ENCODE data around the gene ACOT7.

The ACOT7 gene

DNA sequence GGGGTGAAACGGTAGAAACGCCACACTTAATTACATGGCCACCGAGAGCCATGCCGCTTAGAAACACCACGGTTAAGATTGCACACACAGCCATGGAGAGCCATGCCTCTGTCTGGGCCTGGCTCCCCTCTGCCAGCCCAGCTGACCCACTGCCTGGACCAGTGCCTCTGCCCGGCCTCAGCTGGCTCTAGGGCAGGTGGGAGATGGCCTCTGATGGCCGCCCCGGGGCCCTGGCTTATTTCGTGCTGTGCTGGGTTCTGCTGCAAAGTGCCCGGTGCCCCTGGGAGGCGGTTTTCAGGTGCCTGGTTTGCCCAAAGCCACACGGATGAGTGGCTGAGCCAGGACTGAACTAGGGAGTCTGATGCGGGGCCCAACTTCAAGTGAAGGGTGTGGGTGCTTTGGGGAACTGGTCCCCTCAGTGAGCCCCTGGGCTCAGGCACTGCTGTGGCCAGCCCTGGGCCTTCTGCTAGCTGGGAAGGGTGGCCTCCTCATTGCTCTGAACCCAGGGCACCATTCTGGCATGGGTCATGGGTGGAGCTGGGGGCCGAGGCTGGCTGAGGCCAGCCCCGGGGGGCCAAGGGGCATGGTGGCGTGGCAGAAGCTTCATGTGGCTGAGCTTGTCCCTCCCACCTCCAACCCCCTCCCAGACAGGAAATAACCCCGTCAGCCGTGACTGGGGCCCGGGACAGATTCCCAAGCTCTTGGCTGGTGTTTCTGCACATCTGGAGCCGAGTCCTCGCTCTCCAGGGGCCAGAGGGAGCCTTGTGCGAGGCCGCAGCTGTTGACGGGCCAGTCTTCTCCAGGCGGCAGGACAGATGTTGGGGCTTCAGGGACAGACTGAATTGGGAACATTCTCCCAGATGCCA is 130.8 kb downstream of the ACOT7 start:
- no peak for DNase-seq

DNA sequence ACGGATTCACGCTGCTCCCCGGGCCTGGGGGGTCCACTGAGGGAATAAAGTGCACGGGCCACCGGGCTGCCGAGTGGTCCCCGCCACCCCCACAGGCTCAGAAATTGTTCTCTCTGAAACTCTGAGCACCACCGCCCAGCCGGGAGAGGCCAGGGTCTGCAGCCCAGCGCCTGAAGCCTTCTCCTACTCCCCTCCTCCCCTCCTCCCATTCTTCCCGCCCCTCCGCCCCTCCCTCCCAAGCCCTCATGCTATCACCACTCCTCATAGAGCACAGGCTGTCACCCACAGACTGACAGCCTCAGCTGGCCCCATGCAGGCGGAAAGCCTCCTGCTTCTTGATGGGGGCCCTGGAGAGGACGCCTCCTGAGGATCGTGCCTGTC is 132.0 kb downstream of the ACOT7 start:
- no peak for DNase-seq

DNA sequence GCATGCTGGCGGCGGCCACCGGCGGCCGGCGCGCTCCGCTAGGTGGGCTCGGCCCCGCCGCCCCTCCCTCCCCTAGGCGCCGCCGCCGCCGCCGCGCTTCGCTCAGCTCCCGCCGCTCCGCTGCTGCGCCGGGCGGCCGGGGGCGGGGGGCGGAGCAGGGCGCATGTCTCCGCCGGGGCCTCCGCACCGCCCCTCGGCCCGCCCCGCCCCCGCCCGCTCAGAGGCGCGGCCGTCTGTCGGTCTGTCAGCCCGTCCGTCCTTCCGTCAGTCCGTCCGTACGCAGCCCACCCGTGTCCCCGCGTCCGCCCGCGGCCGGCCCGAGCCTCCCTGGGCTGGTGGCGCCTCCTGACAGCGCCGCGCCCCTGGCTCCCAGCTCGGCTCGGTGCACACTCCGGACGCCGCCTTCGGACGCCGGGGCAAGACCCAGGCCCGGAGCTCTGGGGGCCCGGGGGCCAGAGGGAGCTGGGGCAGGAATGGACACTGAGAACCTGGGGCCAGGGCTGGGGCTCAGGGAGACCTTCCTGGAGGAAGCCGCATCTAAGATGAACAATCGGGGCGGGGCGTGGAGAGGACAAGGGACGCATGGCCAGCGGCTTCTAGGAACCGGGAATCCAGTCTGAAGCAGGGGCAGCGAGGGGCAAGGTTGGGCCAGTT is 132.5 kb downstream of the ACOT7 start, which contains the start of gene GPR153:
Gene GPR153 (minus strand): TSS at position 138 of the 654 bp plus-strand sequence. CDS start 6,193 bp downstream, outside the sequence.
- peak; percentile 28 for DNase-seq

DNA sequence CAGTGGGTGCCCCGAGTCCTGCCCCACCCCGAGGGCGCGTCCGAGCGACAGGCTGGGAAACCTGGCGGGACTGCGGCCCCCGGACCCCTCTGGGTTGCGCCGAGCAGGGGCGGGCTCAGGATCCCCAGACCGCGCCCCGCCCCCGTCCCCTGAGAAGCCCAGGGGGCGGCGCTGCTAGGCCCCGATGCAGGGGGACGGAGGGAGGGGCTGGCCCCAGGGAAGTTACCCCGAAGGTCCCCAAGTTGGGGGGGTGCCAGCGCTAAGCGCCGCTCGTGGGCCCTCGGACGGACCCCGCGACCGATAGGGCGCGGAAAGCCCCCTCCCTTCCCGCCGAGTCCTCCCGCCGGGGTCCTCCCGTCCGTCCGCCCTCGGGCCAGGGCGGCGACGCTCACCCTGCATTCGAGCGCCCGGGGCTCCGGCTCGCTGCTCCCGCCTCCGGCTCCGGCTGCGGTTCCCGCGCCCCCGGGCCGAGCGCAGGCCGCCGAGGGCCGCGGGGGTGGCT is 133.1 kb downstream of the ACOT7 start:
- DNase-seq: no peak

DNA sequence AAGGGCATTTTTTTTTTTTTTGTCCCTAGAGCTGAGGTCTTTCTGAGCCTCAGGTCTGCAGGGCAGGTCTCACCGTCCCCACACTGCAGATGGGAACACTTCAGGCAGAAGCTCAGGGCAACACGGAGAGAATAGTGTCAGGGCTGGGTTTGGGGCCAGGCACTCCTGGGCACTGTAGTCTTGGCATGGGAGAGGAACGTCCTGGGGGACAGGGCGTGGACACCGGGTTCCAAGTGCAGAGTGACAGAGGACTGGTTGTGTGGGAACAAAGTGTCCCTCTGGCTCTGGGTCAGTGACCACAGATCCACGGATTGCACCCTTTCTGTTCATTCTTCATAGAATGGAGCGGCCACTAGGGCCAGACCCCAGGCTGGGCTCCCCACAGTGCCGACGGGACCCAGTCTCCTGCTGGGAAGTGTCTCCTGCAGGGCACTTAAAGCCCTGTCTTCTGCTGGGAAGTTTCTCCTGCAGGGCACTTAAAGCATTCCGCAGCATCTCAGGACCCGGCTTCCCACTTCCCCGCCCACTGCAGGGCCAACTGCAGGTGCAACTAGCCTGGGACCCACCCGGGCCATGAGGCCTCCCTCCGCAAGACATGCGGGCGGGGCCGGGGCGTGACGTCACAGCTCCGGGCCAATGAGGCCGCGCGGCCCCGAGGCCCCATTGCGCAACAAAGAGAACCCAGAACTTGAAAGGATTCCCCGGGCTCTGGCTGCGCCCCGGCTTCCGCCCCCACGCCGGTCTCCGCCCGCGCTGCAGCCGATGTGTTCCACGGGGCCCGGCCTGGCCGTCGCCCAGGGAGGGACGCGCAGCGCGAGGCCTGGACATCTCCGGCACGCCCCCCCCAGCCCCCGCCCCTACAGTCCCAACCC is 133.8 kb downstream of the ACOT7 start:
- DNase-seq: peak; percentile 69

DNA sequence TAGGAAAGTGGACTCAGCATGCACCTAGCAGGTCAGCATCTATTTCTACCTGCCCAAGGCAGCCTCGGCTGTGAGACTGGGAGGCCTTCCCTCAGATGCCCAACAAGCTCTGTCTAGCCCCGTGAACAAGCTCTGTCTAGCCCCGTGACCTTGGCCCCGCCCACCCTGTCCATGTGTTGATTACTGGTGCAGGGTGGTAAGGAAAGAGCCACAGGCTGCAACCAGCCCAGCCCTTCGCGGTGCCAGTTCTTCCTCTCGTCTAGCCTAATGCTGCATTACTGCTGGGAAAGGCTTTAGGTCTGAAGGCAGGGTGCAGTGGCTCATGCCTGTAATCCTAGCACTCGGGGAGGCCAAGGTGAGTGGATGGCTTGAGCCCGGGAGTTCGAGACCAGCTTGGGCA is 134.9 kb downstream of the ACOT7 start:
- DNase-seq: no peak

DNA sequence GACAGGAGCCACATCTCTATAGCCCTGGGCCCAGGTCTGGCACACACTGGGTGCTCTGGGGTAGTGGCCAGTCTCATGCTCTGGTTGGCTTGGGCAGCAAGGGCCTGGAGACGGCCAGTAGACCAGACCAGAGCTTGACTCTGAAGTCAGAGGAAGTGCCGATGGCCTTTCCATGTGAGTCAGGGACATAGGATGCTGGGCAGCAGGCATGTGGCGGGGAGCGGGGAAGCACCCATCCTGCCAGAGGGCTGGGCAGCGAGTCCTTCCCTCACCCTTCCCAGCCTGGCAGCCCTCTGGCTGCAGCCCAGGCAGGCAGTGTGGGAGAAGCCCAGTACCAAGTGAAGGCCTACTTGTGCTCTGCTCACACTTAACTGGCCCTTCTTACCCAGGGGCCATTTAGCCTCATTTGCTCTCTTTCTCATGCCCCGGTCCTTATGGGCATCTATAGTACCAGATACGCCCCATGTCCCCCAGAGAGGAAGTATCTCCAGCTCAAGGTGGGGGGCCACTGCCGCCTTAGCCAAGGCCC is 136.0 kb downstream of the ACOT7 start:
- DNase-seq: no peak

DNA sequence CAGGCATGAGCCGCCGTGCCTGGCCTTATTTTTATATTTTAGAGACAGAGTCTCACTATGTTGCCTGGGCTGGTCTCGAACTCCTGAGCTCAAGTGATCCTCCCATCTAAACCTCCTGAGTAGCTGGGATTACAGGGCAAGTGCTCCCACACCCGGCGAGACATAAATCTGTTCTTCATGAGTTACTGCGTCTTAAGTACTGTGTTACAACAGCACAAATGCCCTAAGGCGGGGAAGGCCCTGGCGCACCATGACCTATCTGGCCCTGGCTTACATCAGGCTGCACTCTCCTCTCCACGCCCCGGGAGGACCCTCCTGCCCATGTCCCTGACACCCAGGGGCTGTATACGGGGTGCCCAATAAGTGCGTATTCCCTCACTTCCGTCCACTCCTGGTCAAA is 136.9 kb downstream of the ACOT7 start:
- no peak for DNase-seq

DNA sequence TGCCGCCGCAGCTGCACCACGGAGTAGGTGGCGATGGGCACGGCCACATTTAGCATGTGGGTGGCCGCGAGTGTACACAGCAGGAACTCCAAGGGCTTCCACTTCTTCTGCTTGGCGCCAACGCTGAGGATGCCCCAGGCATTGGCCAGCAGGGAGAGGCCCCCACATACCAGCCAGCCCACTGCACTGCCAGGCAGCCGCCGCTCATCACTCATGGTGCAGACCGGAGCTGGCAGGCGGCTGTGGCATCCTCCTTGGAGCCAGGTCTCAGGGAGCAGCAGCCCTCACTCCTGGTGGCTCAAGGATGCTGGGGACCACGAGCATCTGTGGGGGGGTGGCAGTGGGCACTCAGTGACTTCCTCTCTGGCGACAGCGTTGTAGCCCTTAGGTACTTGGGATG is 138.9 kb downstream of the ACOT7 start:
- DNase-seq: no peak

DNA sequence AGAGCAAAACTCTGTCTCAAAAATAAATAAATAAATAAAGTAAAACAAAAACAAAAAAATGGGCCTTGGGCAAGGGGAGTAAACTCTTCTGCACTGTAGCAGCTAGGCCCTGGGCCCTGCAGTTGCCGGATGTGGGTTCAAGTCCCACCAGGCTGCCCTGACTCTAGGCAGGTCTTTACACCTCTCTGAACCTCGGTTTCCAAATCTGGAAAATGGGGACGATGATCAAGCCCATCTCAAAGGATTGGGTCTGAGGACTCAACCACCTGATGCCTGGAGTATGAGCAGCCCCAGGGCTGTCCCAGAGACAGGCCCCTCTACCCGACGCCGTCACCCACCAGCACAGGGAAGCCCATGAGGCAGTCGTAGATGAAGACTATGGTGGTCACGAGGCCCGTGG is 140.2 kb downstream of the ACOT7 start:
- no peak for DNase-seq

DNA sequence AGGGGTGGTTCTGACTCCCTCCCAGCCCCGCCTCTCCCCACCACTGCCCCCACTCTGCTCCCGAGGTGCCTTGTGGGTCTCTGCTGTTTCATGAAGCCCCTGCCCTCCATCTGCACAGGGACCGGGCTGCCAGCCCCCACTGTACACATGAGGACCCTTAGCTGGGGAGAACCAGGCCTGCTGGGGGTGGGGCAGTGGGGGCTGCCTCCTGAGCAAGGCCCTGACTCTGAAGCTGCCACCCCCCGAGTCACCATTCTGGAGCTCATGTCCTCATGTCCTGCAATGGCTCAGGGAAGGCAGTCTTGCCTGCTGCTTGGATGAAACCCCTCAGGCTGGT is 141.2 kb downstream of the ACOT7 start:
- DNase-seq: no peak

DNA sequence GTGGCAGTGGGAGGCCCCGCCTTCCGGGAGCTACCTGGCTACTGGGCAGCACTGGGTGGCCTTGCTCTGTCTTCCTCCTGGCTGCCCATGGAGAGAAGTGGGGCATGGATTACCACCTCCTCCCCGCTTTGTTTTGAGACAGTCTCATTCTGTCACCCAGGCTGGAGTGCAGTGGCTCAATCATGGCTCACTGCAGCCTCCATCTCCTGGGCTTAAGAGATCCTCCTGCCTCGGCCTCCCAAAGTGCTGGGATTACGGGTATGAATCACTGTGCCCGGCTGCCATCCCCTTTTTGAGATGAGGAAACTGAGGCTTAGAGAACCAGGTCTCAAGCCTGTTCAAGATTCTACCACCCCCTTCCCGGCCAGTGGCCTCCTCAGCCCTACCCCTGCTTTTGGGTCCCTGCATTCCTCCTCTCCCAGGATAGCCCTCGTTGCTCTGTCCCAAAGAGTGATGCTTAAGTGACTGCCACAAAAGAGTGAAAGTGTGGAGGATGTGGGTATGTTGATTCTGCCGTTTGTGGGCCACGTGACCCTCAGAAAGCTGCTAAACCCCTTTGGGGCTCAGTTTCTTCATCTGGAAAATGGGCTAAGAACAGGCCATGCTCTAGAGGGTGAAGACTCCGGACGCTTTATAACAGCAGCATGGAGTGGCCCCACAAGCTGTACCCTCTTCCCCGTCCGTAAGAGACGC is 141.7 kb downstream of the ACOT7 start:
- DNase-seq: no peak

DNA sequence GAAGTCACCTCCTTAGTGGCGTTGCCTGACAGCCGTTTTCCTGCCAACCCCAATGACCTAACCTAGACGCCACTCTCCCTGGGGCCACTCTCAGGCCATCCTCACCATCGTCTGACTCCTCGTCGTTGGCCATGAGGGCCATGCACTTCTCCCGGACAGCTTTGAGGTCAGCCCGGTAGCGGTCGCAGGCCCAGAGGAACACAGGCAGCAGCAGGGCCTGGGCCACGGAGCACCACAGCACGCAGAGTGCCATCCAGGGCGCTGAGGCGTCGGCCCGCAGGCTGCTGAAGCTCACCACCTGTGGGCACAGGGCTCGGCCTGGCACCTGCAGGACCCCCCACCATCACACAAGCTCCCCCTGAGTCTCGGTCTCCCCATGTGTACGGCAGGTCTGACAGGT is 142.3 kb downstream of the ACOT7 start:
- no peak for DNase-seq

DNA sequence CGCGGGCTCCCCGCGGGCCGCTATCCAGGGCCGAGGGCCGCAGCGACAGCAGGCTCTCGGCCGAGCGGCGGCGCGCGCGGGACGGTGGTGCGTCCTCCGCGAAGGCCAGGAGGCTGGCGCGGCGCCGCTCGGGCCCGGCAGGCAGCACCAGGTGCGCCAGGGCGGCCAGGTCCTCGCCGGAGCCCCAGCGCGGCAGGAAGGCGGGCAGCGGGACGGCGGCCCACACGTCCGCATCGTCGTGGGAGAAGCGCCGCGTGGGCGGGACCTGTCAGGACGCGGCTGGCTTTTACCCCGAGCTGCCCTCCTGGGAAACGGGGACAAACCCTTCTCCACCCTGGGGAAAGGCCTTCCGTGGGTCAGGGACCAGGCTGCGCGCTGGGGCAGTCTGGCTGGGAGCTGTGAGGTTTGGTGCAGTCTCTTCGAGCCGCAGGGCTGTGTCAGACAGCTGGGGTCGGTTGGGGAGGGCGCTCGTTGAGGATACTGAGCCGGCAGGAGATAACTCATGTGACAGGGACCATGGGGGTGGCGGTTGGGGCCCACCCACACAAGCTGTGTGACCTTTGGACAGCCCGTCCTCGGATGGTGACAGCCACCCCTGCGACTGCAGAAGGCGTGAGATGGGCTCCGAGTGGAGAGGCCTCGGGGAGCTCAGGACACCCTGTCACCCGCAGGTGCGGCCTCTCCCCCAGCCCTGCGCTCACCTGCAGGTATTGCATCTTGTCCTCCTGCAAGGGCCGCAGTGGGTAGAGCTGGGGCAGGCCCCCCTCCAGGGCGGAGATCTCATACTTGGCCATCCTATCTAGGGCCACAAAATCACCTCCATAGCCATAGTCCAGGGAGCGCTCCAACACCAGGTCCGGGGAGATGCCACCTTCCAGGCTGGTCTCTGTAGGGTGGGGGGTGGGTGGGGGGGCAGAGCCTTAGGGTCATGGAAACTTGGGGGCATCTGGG is 143.6 kb downstream of the ACOT7 start:
- no peak for DNase-seq

DNA sequence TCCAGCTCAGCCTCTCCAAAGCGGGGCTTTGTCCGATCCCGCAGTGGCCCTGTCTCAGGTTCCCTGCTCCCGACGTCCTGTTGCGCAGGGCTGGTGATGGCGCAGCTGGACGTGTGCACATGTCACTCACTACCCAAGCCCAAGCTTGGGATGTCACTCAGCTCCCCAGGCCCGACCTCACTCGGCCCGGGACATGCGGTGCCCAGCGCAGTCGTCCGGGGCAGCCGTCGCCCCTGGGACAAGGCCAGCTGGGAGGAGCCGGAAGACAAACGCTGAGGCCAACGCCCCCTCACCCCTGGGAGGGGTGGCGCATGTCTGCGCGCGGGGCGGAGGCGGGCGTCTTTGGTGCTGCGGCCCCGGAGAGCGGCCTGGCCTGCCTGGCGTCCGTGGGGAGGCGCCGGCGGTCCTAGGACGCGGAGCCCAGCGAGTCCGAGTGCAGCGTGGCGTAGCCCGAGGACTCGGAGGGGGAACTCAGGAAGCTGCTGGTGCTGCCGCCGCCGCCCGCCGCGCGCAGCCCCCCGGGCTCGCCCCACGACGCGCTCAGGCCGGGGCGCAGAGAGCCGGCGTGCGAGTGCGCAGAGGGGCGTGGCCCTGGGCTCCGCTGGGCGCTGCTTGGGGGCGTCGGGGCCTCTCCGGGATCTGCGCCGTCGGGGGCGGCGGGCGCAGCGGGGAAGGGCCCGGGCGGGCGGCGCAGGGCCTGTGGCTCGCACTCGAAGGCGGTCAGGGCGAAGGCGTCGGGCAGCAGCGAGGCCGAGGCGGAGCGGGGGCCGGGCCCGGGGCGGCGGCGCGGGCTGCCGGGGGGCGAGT is 144.4 kb downstream of the ACOT7 start:
- DNase-seq: no peak

DNA sequence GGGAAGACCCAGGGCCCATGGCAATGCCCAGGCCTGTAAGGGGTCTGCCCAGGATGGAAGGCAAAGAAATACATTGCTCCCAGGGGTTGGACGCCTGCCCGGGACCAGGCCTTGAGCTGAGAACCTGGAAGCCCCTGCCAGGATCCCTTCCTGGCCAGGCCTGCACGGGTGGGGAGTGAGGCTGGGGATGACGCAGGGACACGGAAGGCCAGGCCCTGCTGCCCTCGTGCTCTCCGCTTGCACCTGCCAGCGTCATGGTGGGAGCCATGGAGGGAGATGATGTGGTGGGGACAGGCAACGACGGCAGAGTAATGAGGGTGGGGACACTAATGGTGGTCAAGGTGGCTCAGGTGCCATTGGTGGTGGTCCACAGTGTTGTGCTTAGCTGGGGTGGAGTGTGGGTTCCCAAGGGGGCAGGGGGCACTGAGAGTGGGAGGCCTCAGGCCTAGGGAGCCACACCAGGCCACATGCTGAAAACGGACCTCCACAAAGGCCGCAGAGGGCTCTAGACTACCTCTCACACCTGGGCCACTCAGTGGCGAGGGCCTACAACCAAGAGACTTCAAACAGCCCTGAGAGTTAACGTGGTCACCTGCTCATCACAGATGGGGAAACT is 145.3 kb downstream of the ACOT7 start:
- no peak for DNase-seq

DNA sequence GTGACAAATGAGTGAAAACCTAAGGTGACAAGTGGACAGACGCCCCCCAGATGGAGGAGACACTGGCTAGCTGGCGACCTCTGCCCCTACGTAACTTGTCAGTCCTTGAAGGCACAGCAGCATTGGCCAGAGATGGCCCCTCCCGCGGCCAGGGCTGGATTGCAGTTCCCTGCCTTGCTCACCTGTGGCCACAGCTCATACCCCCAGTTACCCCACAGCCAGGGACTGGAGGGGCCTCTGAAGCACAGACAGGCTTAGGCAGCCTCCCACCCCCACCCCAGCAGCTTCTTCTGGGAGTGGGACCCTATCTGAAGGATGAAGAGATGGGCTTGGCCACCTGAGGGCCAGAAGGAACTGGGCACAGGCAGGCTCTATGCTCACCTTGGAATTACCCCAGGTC is 145.9 kb downstream of the ACOT7 start:
- DNase-seq: no peak

DNA sequence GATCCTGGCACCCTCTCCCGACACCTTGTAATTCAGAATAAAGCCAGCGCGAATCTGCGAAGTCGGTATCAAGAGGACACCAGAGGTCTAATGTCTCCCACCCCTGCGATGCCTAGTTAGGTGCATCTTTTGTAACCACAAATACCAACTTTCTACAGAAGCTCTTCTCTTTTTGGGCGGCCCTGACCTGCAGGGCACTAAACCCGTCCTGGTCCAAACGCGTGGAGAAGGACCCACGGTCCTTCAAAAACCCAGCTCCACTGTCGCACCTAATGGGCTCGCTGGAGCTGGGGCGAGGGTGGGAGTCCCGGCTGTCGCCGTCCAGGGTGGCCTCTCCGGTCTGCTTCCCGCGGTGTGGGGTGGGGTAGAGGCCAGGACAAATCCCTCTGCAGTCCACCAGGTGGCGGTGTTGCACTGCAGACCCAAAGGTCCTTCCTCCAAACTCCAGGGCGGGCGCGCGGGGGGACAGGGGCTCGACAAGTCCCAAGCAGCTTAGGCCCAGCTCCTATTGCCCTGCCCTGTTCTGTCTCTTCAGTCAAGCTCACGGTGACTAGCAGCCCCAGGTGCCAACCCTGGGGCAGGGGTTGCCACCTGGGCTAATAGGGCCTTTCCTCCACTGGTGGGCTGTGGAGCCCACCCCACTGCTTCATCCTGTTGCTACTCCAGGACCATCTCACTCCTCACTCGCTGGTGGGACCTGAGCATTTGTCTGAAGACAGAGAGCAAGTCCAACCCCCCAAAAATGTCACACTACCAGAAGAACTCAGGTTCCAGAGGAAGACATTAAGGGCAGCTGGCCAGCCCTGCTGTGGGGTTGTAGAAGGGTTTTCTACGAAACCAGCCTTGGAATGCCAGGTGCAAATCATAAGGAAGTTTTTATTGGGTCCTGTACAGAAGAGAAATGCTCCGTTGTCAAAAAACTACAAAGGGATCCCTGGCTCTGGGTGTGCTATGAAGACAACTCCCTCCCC is 146.8 kb downstream of the ACOT7 start:
- no peak for DNase-seq

All from activated gamma-delta T cell (primary cell).